Neural progenitor cell (in vitro differentiated cells): Measurements from ENCODE around the gene MAS1.

ENCODE experiments used
- CTCF ChIP-seq: fragments of 200-600 bp; sonication (generic); IDR thresholded peaks from 2 replicates; pipeline ENCODE4 v1.5.1; 2017; ENCODE audit warnings: antibody characterized with exemption, mild to moderate bottlenecking
- EZH2 ChIP-seq: fragments of 200-600 bp; sonication (generic); IDR thresholded peaks from 2 replicates; pipeline ENCODE4 v1.6.1; 2017; ENCODE audit warnings: antibody characterized with exemption, mild to moderate bottlenecking, moderate library complexity
- EZH2phosphoT487 ChIP-seq: fragments of 200-600 bp; sonication (generic); IDR thresholded peaks from 2 replicates; pipeline ENCODE4 v1.6.1; 2017; ENCODE audit warnings: antibody characterized with exemption

DNA sequence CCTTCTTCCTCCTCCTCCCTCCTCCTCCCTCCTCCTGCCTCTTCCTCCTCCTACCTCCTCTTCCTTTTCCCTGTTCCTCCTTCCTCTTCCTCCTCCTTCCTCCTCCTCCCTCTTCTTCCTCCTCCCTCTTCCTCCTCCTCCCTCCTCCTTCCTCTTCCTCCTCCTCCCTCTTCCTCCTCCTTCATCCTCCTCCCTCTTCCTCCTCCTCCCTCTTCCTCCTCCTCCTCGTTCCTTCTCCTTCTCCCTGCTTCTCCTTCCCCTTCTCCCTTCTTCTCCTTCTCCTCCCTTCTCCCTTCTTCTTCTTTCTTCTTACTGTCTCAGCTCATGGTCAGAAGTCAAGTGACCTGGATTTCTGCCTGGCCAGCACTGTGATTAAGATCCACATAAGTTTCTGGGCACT, 7.7 kb downstream of the MAS1 start:
- TF ChIP-seq CTCF, result no peak
- TF ChIP-seq EZH2, result no peak
- no peak for TF ChIP-seq EZH2phosphoT487
